ENCODE measurements around the gene INTS1. TPM values are rescaled to one million over a fixed set of nuclear protein-coding genes. Genes with fewer than 3 reads are reported as not detected.
A peak's percentile ranks its signal among the peaks of the same experiment; 100 is the strongest.

The INTS1 gene
- total and polyA plus RNA-seq, 4 donors = 31.2 to 121 (median 46.0) TPM

- peak overlapping the region; percentile 93 to 97 for H3K27ac ChIP-seq (ENCODE audit: low read depth in 1 of 2, low read length in 1 of 2)
- DNase-seq (no peak), ATAC-seq (ENCODE audit: insufficient read depth, low FRiP score) (no peak)
- H3K36me3 ChIP-seq (ENCODE audit: control insufficient read depth in 4 of 4, insufficient read depth in 4 of 4, low read length in 4 of 4) = peaks cover 0 to 13% (median 0%) of the 10 kb centered on the region in 4 donors
- 86% methylated on average over 26 to 30 of the region's 30 CpGs for WGBS, 2 donors
- TF ChIP-seq CTCF (IDR thresholded peaks at IDR 0.05; ENCODE audit: control extremely low read depth, extremely low read depth) = no peak
- H3K4me3 ChIP-seq = no peak overlapping the region
- H3K27me3 ChIP-seq (ENCODE audit: control insufficient read depth in 3 of 3, insufficient read depth in 3 of 3, low read length in 2 of 3) = peaks cover 0 to 9% (median 3%) of the 10 kb centered on the region in 3 donors
- H3K4me1 ChIP-seq (ENCODE audit: control insufficient read depth in 5 of 5, insufficient read depth in 5 of 5, low read length in 5 of 5) = peaks cover 3 to 49% (median 24%) of the 10 kb centered on the region in 5 donors
- no peak overlapping the region for H3K9ac ChIP-seq (ENCODE audit: insufficient read depth in 1 of 2, low read length in 2 of 2)
- H3K9me3 ChIP-seq (ENCODE audit: control insufficient read depth in 4 of 4, insufficient read depth in 3 of 4, low read length in 3 of 4) = no peaks in the 10 kb centered on the region
These were observed 30.3 kb upstream of the INTS1 start for GRCh38 chr7:1534330-1535099.

GRCh38 chr7:1533547-1534329, 29.5 kb upstream of the INTS1 start:
- H3K4me1 ChIP-seq (ENCODE audit: control insufficient read depth in 5 of 5, insufficient read depth in 5 of 5, low read length in 5 of 5) = peaks cover 3 to 48% (median 24%) of the 10 kb centered on the region in 5 donors
- no peak for ATAC-seq (ENCODE audit: insufficient read depth, low FRiP score)

GRCh38 chr7:1533255-1533546, 29.0 kb upstream of the INTS1 start:
- Histone ChIP-seq H3K9ac (ENCODE audit: insufficient read depth in 1 of 2, low read length in 2 of 2) (no peak overlapping the region), H3K4me1 (ENCODE audit: control insufficient read depth in 5 of 5, insufficient read depth in 5 of 5, low read length in 5 of 5) (peaks cover 3 to 43% (median 23%) of the 10 kb centered on the region in 5 donors), H3K4me3 (peak overlapping the region; percentile 2), H3K9me3 (ENCODE audit: control insufficient read depth in 4 of 4, insufficient read depth in 3 of 4, low read length in 3 of 4) (no peaks in the 10 kb centered on the region), H3K36me3 (ENCODE audit: control insufficient read depth in 4 of 4, insufficient read depth in 4 of 4, low read length in 4 of 4) (peaks cover 0 to 2% (median 0%) of the 10 kb centered on the region in 4 donors), H3K27ac (ENCODE audit: low read depth in 1 of 2, low read length in 1 of 2) (peak overlapping the region; percentile 93 to 97), H3K27me3 (ENCODE audit: control insufficient read depth in 3 of 3, insufficient read depth in 3 of 3, low read length in 2 of 3) (peaks cover 0 to 12% (median 3%) of the 10 kb centered on the region in 3 donors)
- TF ChIP-seq CTCF (IDR thresholded peaks at IDR 0.05; ENCODE audit: control extremely low read depth, extremely low read depth) = no peak
- ATAC-seq (ENCODE audit: insufficient read depth, low FRiP score) = no peak
- DNase-seq = no peak
- WGBS, 2 donors = 26 to 31% methylated on average over 9 of the region's 9 CpGs

More at GRCh38 chr7:1533547-1534329, 29.5 kb upstream of the INTS1 start:
- peak overlapping the region; percentile 7 for H3K4me3 ChIP-seq
- peak in 1 of 3 donors; percentile 14 for DNase-seq
- H3K9ac ChIP-seq (ENCODE audit: insufficient read depth in 1 of 2, low read length in 2 of 2) = no peak overlapping the region
- peaks cover 0 to 12% (median 3%) of the 10 kb centered on the region in 3 donors for H3K27me3 ChIP-seq (ENCODE audit: control insufficient read depth in 3 of 3, insufficient read depth in 3 of 3, low read length in 2 of 3)
- no peaks in the 10 kb centered on the region for H3K9me3 ChIP-seq (ENCODE audit: control insufficient read depth in 4 of 4, insufficient read depth in 3 of 4, low read length in 3 of 4)
- 55 to 63% methylated on average over 24 of the region's 24 CpGs for WGBS, 2 donors
- peak overlapping the region; percentile 93 to 97 for H3K27ac ChIP-seq (ENCODE audit: low read depth in 1 of 2, low read length in 1 of 2)
- peaks cover 0 to 5% (median 0%) of the 10 kb centered on the region in 4 donors for H3K36me3 ChIP-seq (ENCODE audit: control insufficient read depth in 4 of 4, insufficient read depth in 4 of 4, low read length in 4 of 4)
- TF ChIP-seq CTCF (IDR thresholded peaks at IDR 0.05; ENCODE audit: control extremely low read depth, extremely low read depth) = no peak

Data from lung (tissue), 12 donors.